HCT116 (cell line): ENCODE measurements around the gene ZBTB34. TPM values are rescaled to one million over a fixed set of nuclear protein-coding genes. Genes with fewer than 3 reads are reported as not detected.
A peak's percentile ranks its signal among the peaks of the same experiment; 100 is the strongest.

ENCODE experiments used
- ATAC-seq: fragments of 200-7000 bp; cut with Tn5 transposase; 2 replicates; pipeline ENCODE4 v1.9.1; 2020; ENCODE audit warnings: mild to moderate bottlenecking, moderate library complexity
- BruUV-seq: library from RNA; stranded (reverse); fragments of 400-500 nt; replicated peaks from 2 replicates; lab custom pipeline; 2021; lab: Mats Ljungman, UMichigan
- CTCF ChIA-PET: fragments of 300-600 bp; sonication (Branson Sonifier 250); formaldehyde crosslinking; loops from one replicate; lab custom pipeline; 2021; ENCODE audit warnings: antibody characterized with exemption; lab: Charles Lee
- POLR2A ChIA-PET: fragments of 300-600, 350-600 bp; sonication (Branson Sonifier 250); formaldehyde crosslinking; loops from one replicate; lab custom pipeline; 2021; ENCODE audit warnings: antibody characterized with exemption; lab: Charles Lee
- RAD21 ChIA-PET, 2 experiments: fragments of 300-600 bp; sonication (Branson Sonifier 250); formaldehyde crosslinking; loops; one replicate each; lab custom pipeline; 2023; ENCODE audit warnings: low total read pairs in 2 of 2; ENCODE audit not compliant: uncharacterized antibody in 2 of 2, unreplicated experiment in 2 of 2, low non-redundant PET in 1 of 2; lab: Charles Lee
- DNase-seq: peaks from one replicate; pipeline ENCODE4 v3.0.0-alpha.2; 2010; ENCODE audit warnings: low read depth, low spot score
- H2AFZ ChIP-seq: fragments of 200-600 bp; shearing (Covaris generic), sonication (generic); 2 replicates; pipeline ENCODE4 v1.6.1; 2017; ENCODE audit warnings: low read depth, mixed run types, mixed read lengths, antibody characterized with exemption, low read length; ENCODE audit not compliant: poor library complexity, severe bottlenecking
- H3K27ac ChIP-seq: 2 replicates; pipeline ENCODE4 v1.5.1; 2012; ENCODE audit warnings: low read depth, low read length
- H3K27me3 ChIP-seq: fragments of 200-600 bp; sonication (generic); 2 replicates; pipeline ENCODE4 v1.6.1; 2016; ENCODE audit warnings: mixed run types, low read length, mixed read lengths; ENCODE audit not compliant: insufficient read depth
- H3K36me3 ChIP-seq, 2 experiments: fragments of 200-500 bp in 1 of 2; fragments of 200-600 bp in 1 of 2; sonication (Bioruptor generic) in 1 of 2; sonication (generic) in 1 of 2; 2 replicates each; pipeline versions ENCODE4 v1.5.1 to v1.6.1; 2014 to 2016; ENCODE audit warnings: low read length in 2 of 2, inconsistent platforms in 1 of 2, mixed read lengths in 1 of 2, mixed run types in 1 of 2; ENCODE audit not compliant: insufficient read depth in 2 of 2, control insufficient read depth in 1 of 2
- H3K4me1 ChIP-seq, 2 experiments: fragments of 200-600 bp in 1 of 2; sonication (generic) in 1 of 2; 2 replicates each; pipeline versions ENCODE4 v1.5.1 to v1.6.1; 2012 to 2017; ENCODE audit warnings: low read length in 2 of 2, inconsistent platforms in 1 of 2, mild to moderate bottlenecking in 1 of 2, mixed read lengths in 1 of 2, mixed run types in 1 of 2, moderate library complexity in 1 of 2; ENCODE audit not compliant: insufficient read depth in 2 of 2, control insufficient read depth in 1 of 2
- H3K4me2 ChIP-seq: fragments of 200-600 bp; sonication (generic); 2 replicates; pipeline ENCODE4 v1.6.1; 2017; ENCODE audit warnings: mixed run types, low read length, mixed read lengths
- H3K4me3 ChIP-seq, 2 experiments: fragments of 200-600 bp in 1 of 2; sonication (generic) in 1 of 2; replicated peaks in 1 of 2; 2 replicates each; pipeline ENCODE4 v1.5.1; 2011 to 2016; ENCODE audit warnings: low read length in 2 of 2, control low read depth in 1 of 2, low read depth in 1 of 2, mild to moderate bottlenecking in 1 of 2, mixed read lengths in 1 of 2, mixed run types in 1 of 2
- H3K79me2 ChIP-seq: fragments of 200-600 bp; sonication (generic); 2 replicates; pipeline ENCODE4 v1.6.1; 2017; ENCODE audit warnings: mild to moderate bottlenecking, mixed run types, low read length, moderate library complexity, mixed read lengths; ENCODE audit not compliant: insufficient read depth
- H3K9ac ChIP-seq: fragments of 200-600 bp; sonication (generic); 2 replicates; pipeline ENCODE4 v1.6.1; 2016; ENCODE audit warnings: low read length, mixed read lengths
- H3K9me2 ChIP-seq: fragments of 200-600 bp; sonication (generic), shearing (Covaris generic); 2 replicates; pipeline ENCODE4 v1.6.1; 2017; ENCODE audit warnings: mixed run types, mild to moderate bottlenecking, moderate library complexity; ENCODE audit not compliant: insufficient read depth
- H3K9me3 ChIP-seq, 2 experiments: fragments of 200-500 bp in 1 of 2; fragments of 200-600 bp in 1 of 2; sonication (Bioruptor generic) in 1 of 2; sonication (generic) in 1 of 2; 2 replicates each; pipeline ENCODE4 v1.6.1; 2014 to 2017; ENCODE audit warnings: low read length in 2 of 2, mixed read lengths in 2 of 2, inconsistent platforms in 1 of 2, low read depth in 1 of 2, mild to moderate bottlenecking in 1 of 2, mixed run types in 1 of 2, moderate library complexity in 1 of 2; ENCODE audit not compliant: control insufficient read depth in 1 of 2, insufficient read depth in 1 of 2
- H4K20me1 ChIP-seq: fragments of 200-600 bp; sonication (generic), shearing (Covaris generic); 2 replicates; pipeline ENCODE4 v1.6.1; 2017; ENCODE audit warnings: mixed run types, mild to moderate bottlenecking, moderate library complexity; ENCODE audit not compliant: insufficient read depth
- CBX3 ChIP-seq: IDR thresholded peaks from 2 replicates; pipeline ENCODE4 v1.6.1; 2012; ENCODE audit warnings: low read depth
- CEBPB ChIP-seq: IDR thresholded peaks from 2 replicates; pipeline ENCODE4 v1.6.1; 2012; ENCODE audit warnings: low read depth
- FOSL1 ChIP-seq: IDR thresholded peaks from 2 replicates; pipeline ENCODE4 v1.6.1; 2012; ENCODE audit warnings: low read depth
- POLR2A ChIP-seq: IDR thresholded peaks from 2 replicates; pipeline ENCODE4 v1.7.0; 2011; ENCODE audit warnings: borderline replicate concordance; ENCODE audit not compliant: insufficient read depth, insufficient read length; ENCODE audit errors: extremely low read depth
- POLR2AphosphoS5 ChIP-seq: IDR thresholded peaks from 2 replicates; pipeline ENCODE4 v1.6.1; 2011; ENCODE audit warnings: mild to moderate bottlenecking, low read depth, low read length, moderate library complexity
- RAD21 ChIP-seq: IDR thresholded peaks from 2 replicates; pipeline ENCODE4 v1.6.1; 2012; ENCODE audit warnings: low read depth, mild to moderate bottlenecking
- SIN3A ChIP-seq: IDR thresholded peaks from 2 replicates; pipeline ENCODE4 v1.6.1; 2012; ENCODE audit warnings: low read depth
- YY1 ChIP-seq: IDR thresholded peaks from 2 replicates; pipeline ENCODE4 v1.6.1; 2011; ENCODE audit warnings: low read length, low read depth, moderate library complexity, mild to moderate bottlenecking; ENCODE audit not compliant: insufficient replicate concordance; ENCODE audit errors: extremely low read depth
- ZFX ChIP-seq: fragments of 450-650 bp; IDR thresholded peaks from 2 replicates; pipeline ENCODE4 v1.6.1; 2017
- ZNF274 ChIP-seq: fragments of 200-500 bp; sonication (Bioruptor generic); IDR thresholded peaks from 2 replicates; pipeline ENCODE4 v1.6.1; 2014; ENCODE audit warnings: mild to moderate bottlenecking, low read depth, low read length, inconsistent platforms
- intact Hi-C: fragments of 100-400 bp; cut with micrococcal nuclease; formaldehyde crosslinking; loops from 2 replicates; pipeline ENCODE4 v1.10.0; 2022
- total RNA-seq: library from RNA; stranded (reverse); gene quantifications from one replicate; pipeline ENCODE4 v1.2.1, GENCODE V29; 2021; ENCODE audit not compliant: unreplicated experiment
- TF ChIP-seq, protein P1 (sequence below): IDR thresholded peaks from 2 replicates; pipeline ENCODE4 v1.6.1; 2012
- TF ChIP-seq, protein P2 (sequence below): IDR thresholded peaks from 2 replicates; pipeline ENCODE4 v1.6.1; 2011; ENCODE audit warnings: mild to moderate bottlenecking, low read length, moderate library complexity; ENCODE audit not compliant: insufficient replicate concordance; ENCODE audit errors: extremely low read depth
- TF ChIP-seq, protein P3 (sequence below), 3 experiments: fragments of 200-600 bp in 1 of 3; sonication (generic) in 1 of 3; IDR thresholded peaks in 2 of 3; conservative IDR thresholded peaks in 1 of 3; 2 replicates each; pipeline ENCODE4 v1.5.1; 2012 to 2017; ENCODE audit warnings: low read depth in 2 of 3, low read length in 2 of 3, antibody characterized with exemption in 1 of 3, borderline replicate concordance in 1 of 3, control low read depth in 1 of 3, mild to moderate bottlenecking in 1 of 3, mixed read lengths in 1 of 3, mixed run types in 1 of 3, moderate library complexity in 1 of 3; ENCODE audit not compliant: insufficient read depth in 1 of 3

Gene ZBTB34
- total RNA-seq, 1 experiment from 2014 or later: 5.6 TPM

DNA sequence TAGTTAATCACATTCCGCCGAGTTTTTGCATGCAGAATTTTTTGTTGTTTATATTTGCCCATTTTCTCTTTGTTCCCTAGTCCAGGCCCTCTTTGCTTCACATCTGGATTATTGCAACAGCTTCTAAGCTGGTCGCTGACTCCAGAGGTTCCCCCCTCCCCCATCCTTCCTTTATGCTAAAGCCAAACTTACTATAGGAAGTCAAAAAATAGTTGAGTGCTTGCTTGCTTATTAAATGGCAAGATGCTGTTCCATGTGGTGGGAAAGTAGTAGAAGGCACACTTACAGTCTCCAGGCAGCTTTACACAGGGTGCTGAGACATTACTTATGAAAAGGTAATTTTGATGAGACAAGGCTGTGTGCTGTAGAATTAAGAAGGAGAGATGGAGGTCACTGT is 1.3 kb downstream of the ZBTB34 start:
- no peak for DNase-seq
- Histone ChIP-seq H3K9me2 (no peaks in the 10 kb centered on the region), H3K4me3 (peak overlapping the region; percentile 57 to 89), H3K9ac (peak overlapping the region; percentile 63), H4K20me1 (no peaks in the 10 kb centered on the region), H3K27me3 (no peaks in the 10 kb centered on the region), H3K36me3 (peaks cover 4 to 8% of the 10 kb centered on the region in 2 experiments; a peak in 1 of 4 replicates), H3K79me2 (peaks cover 40% of the 10 kb centered on the region), H3K4me2 (peak overlapping the region; percentile 93), H3K9me3 (no peaks in the 10 kb centered on the region), H3K4me1 (peaks cover 7 to 20% of the 10 kb centered on the region in 2 experiments; a peak in 3 of 4 replicates), H2AFZ (no peak overlapping the region), H3K27ac (no peak overlapping the region)
- ChIA-PET POLR2A (no interaction called here), RAD21 (no interaction called here), CTCF (no interaction called here)
- intact Hi-C loops: no loop called here
- BruUV-seq: no TSS peak
- TF ChIP-seq FOSL1 (no peak), ZFX (no peak), POLR2AphosphoS5 (no peak), POLR2A (no peak), CEBPB (no peak), SIN3A (no peak), RAD21 (no peak), CBX3 (no peak), ZNF274 (no peak), YY1 (no peak)
- TF ChIP-seq, protein P1, sequence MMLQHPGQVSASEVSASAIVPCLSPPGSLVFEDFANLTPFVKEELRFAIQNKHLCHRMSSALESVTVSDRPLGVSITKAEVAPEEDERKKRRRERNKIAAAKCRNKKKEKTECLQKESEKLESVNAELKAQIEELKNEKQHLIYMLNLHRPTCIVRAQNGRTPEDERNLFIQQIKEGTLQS: no peak
- TF ChIP-seq, protein P2, sequence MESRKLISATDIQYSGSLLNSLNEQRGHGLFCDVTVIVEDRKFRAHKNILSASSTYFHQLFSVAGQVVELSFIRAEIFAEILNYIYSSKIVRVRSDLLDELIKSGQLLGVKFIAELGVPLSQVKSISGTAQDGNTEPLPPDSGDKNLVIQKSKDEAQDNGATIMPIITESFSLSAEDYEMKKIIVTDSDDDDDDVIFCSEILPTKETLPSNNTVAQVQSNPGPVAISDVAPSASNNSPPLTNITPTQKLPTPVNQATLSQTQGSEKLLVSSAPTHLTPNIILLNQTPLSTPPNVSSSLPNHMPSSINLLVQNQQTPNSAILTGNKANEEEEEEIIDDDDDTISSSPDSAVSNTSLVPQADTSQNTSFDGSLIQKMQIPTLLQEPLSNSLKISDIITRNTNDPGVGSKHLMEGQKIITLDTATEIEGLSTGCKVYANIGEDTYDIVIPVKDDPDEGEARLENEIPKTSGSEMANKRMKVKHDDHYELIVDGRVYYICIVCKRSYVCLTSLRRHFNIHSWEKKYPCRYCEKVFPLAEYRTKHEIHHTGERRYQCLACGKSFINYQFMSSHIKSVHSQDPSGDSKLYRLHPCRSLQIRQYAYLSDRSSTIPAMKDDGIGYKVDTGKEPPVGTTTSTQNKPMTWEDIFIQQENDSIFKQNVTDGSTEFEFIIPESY: no peak
- TF ChIP-seq, protein P3, sequence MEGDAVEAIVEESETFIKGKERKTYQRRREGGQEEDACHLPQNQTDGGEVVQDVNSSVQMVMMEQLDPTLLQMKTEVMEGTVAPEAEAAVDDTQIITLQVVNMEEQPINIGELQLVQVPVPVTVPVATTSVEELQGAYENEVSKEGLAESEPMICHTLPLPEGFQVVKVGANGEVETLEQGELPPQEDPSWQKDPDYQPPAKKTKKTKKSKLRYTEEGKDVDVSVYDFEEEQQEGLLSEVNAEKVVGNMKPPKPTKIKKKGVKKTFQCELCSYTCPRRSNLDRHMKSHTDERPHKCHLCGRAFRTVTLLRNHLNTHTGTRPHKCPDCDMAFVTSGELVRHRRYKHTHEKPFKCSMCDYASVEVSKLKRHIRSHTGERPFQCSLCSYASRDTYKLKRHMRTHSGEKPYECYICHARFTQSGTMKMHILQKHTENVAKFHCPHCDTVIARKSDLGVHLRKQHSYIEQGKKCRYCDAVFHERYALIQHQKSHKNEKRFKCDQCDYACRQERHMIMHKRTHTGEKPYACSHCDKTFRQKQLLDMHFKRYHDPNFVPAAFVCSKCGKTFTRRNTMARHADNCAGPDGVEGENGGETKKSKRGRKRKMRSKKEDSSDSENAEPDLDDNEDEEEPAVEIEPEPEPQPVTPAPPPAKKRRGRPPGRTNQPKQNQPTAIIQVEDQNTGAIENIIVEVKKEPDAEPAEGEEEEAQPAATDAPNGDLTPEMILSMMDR (IDR thresholded peaks at IDR 0.05 in 2 of 3, conservative IDR thresholded peaks at IDR 0.05 in 1 of 3; ENCODE audit: borderline replicate concordance in 1 of 3, insufficient read depth in 1 of 3, low read depth in 2 of 3, low read length in 2 of 3): no peak
- ATAC-seq: no peak
